Measurements from ENCODE around the gene CNDP2. TPM values are rescaled to one million over a fixed set of nuclear protein-coding genes. Genes with fewer than 3 reads are reported as not detected.
"Not testable (repeated sequence)": the region's sequence is repeated elsewhere in the genome, so short reads cannot be mapped to it uniquely, and the experiment has no call there.

Gene CNDP2
- total RNA-seq, 1 donor from 2014 or later: 237 TPM

GRCh38 chr18:74562131-74562730 is 66.1 kb downstream of the CNDP2 start:
- no peak for ATAC-seq

GRCh38 chr18:74562775-74563174 is 66.6 kb downstream of the CNDP2 start:
- no peaks in the 10 kb centered on the region for H3K9me3 ChIP-seq
- no peak overlapping the region for H3K4me3 ChIP-seq
- intact Hi-C loops (cut with DNase I): no loop called here
- no peaks in the 10 kb centered on the region for H3K36me3 ChIP-seq
- no peaks in the 10 kb centered on the region for H3K4me1 ChIP-seq
- H3K27ac ChIP-seq: no peak overlapping the region
- DNase-seq: no peak
- no peak for TF ChIP-seq CTCF (IDR thresholded peaks at IDR 0.05)
- H3K27me3 ChIP-seq (ENCODE audit: low read depth): no peaks in the 10 kb centered on the region
- ATAC-seq: no peak

More at GRCh38 chr18:74562131-74562730, 66.1 kb downstream of the CNDP2 start:
- intact Hi-C loops (cut with DNase I): no loop called here
- TF ChIP-seq CTCF (IDR thresholded peaks at IDR 0.05): no peak
- Histone ChIP-seq H3K4me3 (no peak overlapping the region), H3K4me1 (no peaks in the 10 kb centered on the region), H3K27ac (no peak overlapping the region), H3K36me3 (no peaks in the 10 kb centered on the region), H3K27me3 (ENCODE audit: low read depth) (no peaks in the 10 kb centered on the region), H3K9me3 (no peaks in the 10 kb centered on the region)
- no peak for DNase-seq

GRCh38 chr18:74563999-74564398 is 67.8 kb downstream of the CNDP2 start:
- H3K9me3 ChIP-seq: no peaks in the 10 kb centered on the region
- ATAC-seq (no peak), DNase-seq (no peak)
- intact Hi-C loops (cut with DNase I): no loop called here
- TF ChIP-seq CTCF (IDR thresholded peaks at IDR 0.05): no peak
- H3K36me3 ChIP-seq: no peaks in the 10 kb centered on the region
- H3K4me1 ChIP-seq: no peaks in the 10 kb centered on the region
- no peak overlapping the region for H3K4me3 ChIP-seq
- H3K27ac ChIP-seq: no peak overlapping the region
- H3K27me3 ChIP-seq (ENCODE audit: low read depth): no peaks in the 10 kb centered on the region

- H3K9me3 ChIP-seq; H3K27ac ChIP-seq; H3K4me1 ChIP-seq; H3K36me3 ChIP-seq; ATAC-seq; DNase-seq; H3K4me3 ChIP-seq; intact Hi-C loops (cut with DNase I); H3K27me3 ChIP-seq (ENCODE audit: low read depth): not testable (repeated sequence)
These were observed 69.0 kb downstream of the CNDP2 start for GRCh38 chr18:74565164-74565563.

- H3K27ac ChIP-seq; H3K4me3 ChIP-seq; H3K4me1 ChIP-seq; H3K27me3 ChIP-seq (ENCODE audit: low read depth); ATAC-seq; intact Hi-C loops (cut with DNase I); H3K9me3 ChIP-seq; DNase-seq; H3K36me3 ChIP-seq: not testable (repeated sequence)
These were observed 69.8 kb downstream of the CNDP2 start for GRCh38 chr18:74565993-74566392.

GRCh38 chr18:74567822-74568221 is 71.7 kb downstream of the CNDP2 start:
- H3K9me3 ChIP-seq: no peaks in the 10 kb centered on the region
- intact Hi-C loops (cut with DNase I): no loop called here
- H3K36me3 ChIP-seq: no peaks in the 10 kb centered on the region
- H3K27me3 ChIP-seq (ENCODE audit: low read depth): no peaks in the 10 kb centered on the region
- no peak for TF ChIP-seq CTCF (IDR thresholded peaks at IDR 0.05)
- H3K4me3 ChIP-seq: no peak overlapping the region
- DNase-seq: no peak
- no peak overlapping the region for H3K27ac ChIP-seq
- peak; percentile 26 to 51 for ATAC-seq
- H3K4me1 ChIP-seq: no peaks in the 10 kb centered on the region
